ENCODE measurements around the gene SLC11A2. TPM values are rescaled to one million over a fixed set of nuclear protein-coding genes. Genes with fewer than 3 reads are reported as not detected.
"Not testable (repeated sequence)": the region's sequence is repeated elsewhere in the genome, so short reads cannot be mapped to it uniquely, and the experiment has no call there.

The SLC11A2 gene
- total RNA-seq, 1 donor from 2014 or later: 43.7 TPM

DNA sequence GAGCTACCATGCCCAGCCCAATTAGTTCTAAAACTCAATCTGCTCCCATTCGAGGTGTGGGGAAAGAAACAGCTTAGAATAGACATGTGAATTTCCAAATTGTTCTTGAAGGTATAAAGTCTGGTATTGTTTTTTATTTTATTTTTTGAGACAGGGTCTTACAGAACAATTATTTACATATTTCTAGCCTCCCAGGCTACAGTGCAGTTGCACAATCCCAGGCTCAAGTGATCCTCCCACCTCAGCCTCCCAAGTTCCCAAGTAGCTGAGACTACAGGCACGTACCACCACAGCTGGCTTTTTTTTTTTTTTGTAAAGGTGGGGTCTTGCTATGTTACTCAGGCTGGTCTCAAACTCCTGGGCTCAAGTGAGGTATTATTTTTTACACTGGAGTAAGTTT is 6.3 kb downstream of the SLC11A2 start:
- no peak for TF ChIP-seq CTCF (conservative IDR thresholded peaks at IDR 0.05; ENCODE audit: low read depth, low read length)
- no peak overlapping the region for H3K4me3 ChIP-seq (ENCODE audit: low read depth, low read length)
- no peak for DNase-seq (ENCODE audit: low read depth)

GRCh38 chr12:51018956-51019355 is 7.2 kb downstream of the SLC11A2 start:
- no peak for DNase-seq (ENCODE audit: low read depth)
- no peak for TF ChIP-seq CTCF (conservative IDR thresholded peaks at IDR 0.05; ENCODE audit: low read depth, low read length)
- no peak overlapping the region for H3K4me3 ChIP-seq (ENCODE audit: low read depth, low read length)

DNA sequence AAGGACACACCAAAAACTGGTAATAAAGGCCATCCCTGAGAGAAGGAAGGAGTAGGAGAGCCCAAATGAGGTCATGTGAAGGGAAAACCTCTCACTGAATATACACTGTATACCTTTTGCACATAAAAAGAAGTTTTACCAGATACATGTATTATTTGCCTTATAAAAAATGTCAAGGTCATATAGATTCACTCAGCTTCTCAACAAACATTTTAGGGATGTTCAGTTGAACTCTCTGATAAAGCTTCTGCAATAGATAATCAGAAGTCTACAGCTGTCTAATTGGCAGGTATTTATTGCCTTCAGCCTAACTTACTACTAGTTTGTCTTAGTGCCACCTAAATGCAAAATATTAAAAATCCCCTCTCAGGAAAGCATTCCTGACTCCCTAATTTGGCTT is 8.7 kb downstream of the SLC11A2 start:
- no peak for DNase-seq (ENCODE audit: low read depth)
- no peak overlapping the region for H3K4me3 ChIP-seq (ENCODE audit: low read depth, low read length)
- TF ChIP-seq CTCF (conservative IDR thresholded peaks at IDR 0.05; ENCODE audit: low read depth, low read length): no peak

DNA sequence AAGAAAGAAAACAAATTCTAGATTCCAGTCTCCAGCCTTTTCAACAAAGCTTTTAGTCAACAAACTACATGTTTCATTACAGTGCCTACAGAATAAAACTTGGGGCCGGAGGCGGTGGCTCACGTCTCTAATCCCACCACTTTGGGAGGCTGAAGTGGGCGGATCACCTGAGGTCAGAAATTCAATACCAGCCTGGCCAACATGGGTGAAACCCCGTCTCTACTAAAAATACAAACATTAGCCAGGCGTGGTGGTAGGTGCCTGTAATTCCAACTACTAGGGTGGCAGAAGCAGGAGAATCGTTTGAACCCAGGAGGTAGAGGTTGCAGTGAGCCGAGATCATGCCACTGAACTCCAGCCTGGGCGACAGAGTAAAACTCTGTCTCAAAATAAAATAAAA is 11.7 kb downstream of the SLC11A2 start:
- DNase-seq (ENCODE audit: low read depth); H3K4me3 ChIP-seq (ENCODE audit: low read depth, low read length): not testable (repeated sequence)

DNA sequence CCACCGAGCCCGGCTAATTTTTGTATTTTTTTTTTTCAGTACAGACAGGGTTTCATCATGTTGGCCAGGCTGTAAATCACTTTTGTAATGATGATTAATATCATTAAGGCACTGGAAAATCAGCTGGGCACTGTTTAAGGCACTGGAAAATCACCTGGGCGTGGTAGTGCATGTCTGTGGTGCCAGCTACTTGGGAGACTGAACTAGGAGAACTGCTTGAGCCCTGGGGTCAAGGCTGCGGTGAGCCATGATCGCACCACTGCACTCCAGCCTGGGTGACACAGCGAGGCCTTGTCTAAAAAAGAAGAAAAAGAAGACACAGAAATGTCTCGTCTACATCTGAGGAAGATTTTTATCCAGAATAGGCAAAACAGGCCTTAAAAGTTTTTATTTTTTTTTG is 12.7 kb downstream of the SLC11A2 start:
- no peak for DNase-seq (ENCODE audit: low read depth)
- no peak overlapping the region for H3K4me3 ChIP-seq (ENCODE audit: low read depth, low read length)
- no peak for TF ChIP-seq CTCF (conservative IDR thresholded peaks at IDR 0.05; ENCODE audit: low read depth, low read length)

- H3K4me3 ChIP-seq (ENCODE audit: low read depth, low read length): no peak overlapping the region
- no peak for DNase-seq (ENCODE audit: low read depth)
Observed at GRCh38 chr12:51012570-51013236, 13.5 kb downstream of the SLC11A2 start.

GRCh38 chr12:51011955-51012354 is 14.2 kb downstream of the SLC11A2 start:
- TF ChIP-seq CTCF (conservative IDR thresholded peaks at IDR 0.05; ENCODE audit: low read depth, low read length): no peak
- no peak for DNase-seq (ENCODE audit: low read depth)
- no peak overlapping the region for H3K4me3 ChIP-seq (ENCODE audit: low read depth, low read length)

More at GRCh38 chr12:51012570-51013236, 13.5 kb downstream of the SLC11A2 start:
- no peak for TF ChIP-seq CTCF (conservative IDR thresholded peaks at IDR 0.05; ENCODE audit: low read depth, low read length)
